Aorta (tissue), 5 donors: ENCODE data around the gene ZNF277. TPM values are rescaled to one million over a fixed set of nuclear protein-coding genes. Genes with fewer than 3 reads are reported as not detected.
A peak's percentile ranks its signal among the peaks of the same experiment; 100 is the strongest.

Experiments
- ATAC-seq: fragments of 200-7000 bp; cut with Tn5 transposase; one replicate; pipeline ENCODE4 v1.9.1; 2022; ENCODE audit warnings: moderate library complexity; ENCODE audit not compliant: low FRiP score
- DNase-seq, 2 donors: peaks; one replicate each; pipeline ENCODE4 v3.0.0-alpha.2; 2020
- H3K27ac ChIP-seq, 2 donors: one replicate each; pipeline ENCODE4 v1.5.1; 2013; ENCODE audit warnings: low read length in 2 of 2, mild to moderate bottlenecking in 2 of 2, moderate library complexity in 2 of 2, control low read depth in 1 of 2, inconsistent platforms in 1 of 2, low read depth in 1 of 2
- H3K27me3 ChIP-seq, 2 donors: one replicate each; pipeline ENCODE4 v1.6.1; 2013; ENCODE audit warnings: control low read depth in 1 of 2, low read length in 1 of 2, mild to moderate bottlenecking in 1 of 2, moderate library complexity in 1 of 2; ENCODE audit not compliant: insufficient read depth in 2 of 2, control insufficient read depth in 1 of 2
- H3K36me3 ChIP-seq, 2 donors: one replicate each; pipeline ENCODE4 v1.6.1; 2013; ENCODE audit warnings: control low read depth in 1 of 2, low read length in 1 of 2, mild to moderate bottlenecking in 1 of 2; ENCODE audit not compliant: insufficient read depth in 2 of 2, control insufficient read depth in 1 of 2
- H3K4me1 ChIP-seq, 2 donors: one replicate each; pipeline ENCODE4 v1.6.1; 2013; ENCODE audit warnings: low read length in 2 of 2, control low read depth in 1 of 2, mild to moderate bottlenecking in 1 of 2, moderate library complexity in 1 of 2; ENCODE audit not compliant: insufficient read depth in 2 of 2, control insufficient read depth in 1 of 2
- H3K4me3 ChIP-seq, 2 donors: one replicate each; pipeline ENCODE4 v1.5.1; 2013; ENCODE audit warnings: low read length in 2 of 2, control low read depth in 1 of 2, mild to moderate bottlenecking in 1 of 2
- H3K9me3 ChIP-seq: one replicate; pipeline ENCODE4 v1.6.1; 2013; ENCODE audit warnings: mild to moderate bottlenecking, low read length; ENCODE audit not compliant: control insufficient read depth
- WGBS, 2 donors: extraction: QIAGEN DNeasy Blood & Tissue Kit; methylation state at CpG; one replicate each; pipeline ENCODE4 v1.1.7; 2013; 5-methylcytosine and 5-hydroxymethylcytosine counted together
- intact Hi-C, 2 donors: fragments of 100-400 bp; cut with DNase I; formaldehyde crosslinking; loops; one replicate each; pipeline versions ENCODE4 v1.14.2 to v1.15.0; 2022
- long read RNA-seq, 2 donors: library from polyadenylated mRNA; unstranded; transcript quantifications; one replicate each; pipeline ENCODE4 v2.0.0, GENCODE V29; 2020 to 2021
- polyA plus RNA-seq, 2 donors: library from polyadenylated mRNA; stranded (reverse); fragments of 200-250 nt; gene quantifications; one replicate each; pipeline ENCODE4 v1.2.3, GENCODE V29; 2013
- total RNA-seq, 2 donors: library from RNA; stranded (reverse); fragmentation: NEBNext Ultra II Directional; extraction: Animal tissue kit (Norgen Biotek cat#: 25700); gene quantifications; one replicate each; pipeline ENCODE4 v1.2.1, GENCODE V29; 2021
- donor health status: healthy with polysubstance abuse.
- donor health status: Bipolar disorder and iron deficiency.
- donor health status: DM: no; HTN: no; CAD: no.
- donor health status: DM: no; HTN: no; CAD: no.
- donor health status: DM: yes; HTN: yes; CAD: no.

The ZNF277 gene, protein sequence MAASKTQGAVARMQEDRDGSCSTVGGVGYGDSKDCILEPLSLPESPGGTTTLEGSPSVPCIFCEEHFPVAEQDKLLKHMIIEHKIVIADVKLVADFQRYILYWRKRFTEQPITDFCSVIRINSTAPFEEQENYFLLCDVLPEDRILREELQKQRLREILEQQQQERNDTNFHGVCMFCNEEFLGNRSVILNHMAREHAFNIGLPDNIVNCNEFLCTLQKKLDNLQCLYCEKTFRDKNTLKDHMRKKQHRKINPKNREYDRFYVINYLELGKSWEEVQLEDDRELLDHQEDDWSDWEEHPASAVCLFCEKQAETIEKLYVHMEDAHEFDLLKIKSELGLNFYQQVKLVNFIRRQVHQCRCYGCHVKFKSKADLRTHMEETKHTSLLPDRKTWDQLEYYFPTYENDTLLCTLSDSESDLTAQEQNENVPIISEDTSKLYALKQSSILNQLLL
- total RNA-seq (10 to 100 TPM; 20.3 to 21.6 TPM), polyA plus RNA-seq (10 to 100 TPM; 17.8 to 41.6 TPM)
- long read RNA-seq, donor 1, transcript ZNF277-201 (12 exons, 1,849 nt) = major isoform, 50 of 66 reads
- long read RNA-seq, donor 1, partial matches to known transcripts = 3 of 66 reads
- long read RNA-seq, donor 1, other reads (novel, unspliced or antisense) = 10 of 66 reads
- long read RNA-seq, donor 2, transcript ZNF277-201 (12 exons, 1,849 nt) = major isoform, 9 of 18 reads
- long read RNA-seq, donor 2, partial matches to known transcripts = 2 of 18 reads
- long read RNA-seq, donor 2, other reads (novel, unspliced or antisense) = 6 of 18 reads

DNA sequence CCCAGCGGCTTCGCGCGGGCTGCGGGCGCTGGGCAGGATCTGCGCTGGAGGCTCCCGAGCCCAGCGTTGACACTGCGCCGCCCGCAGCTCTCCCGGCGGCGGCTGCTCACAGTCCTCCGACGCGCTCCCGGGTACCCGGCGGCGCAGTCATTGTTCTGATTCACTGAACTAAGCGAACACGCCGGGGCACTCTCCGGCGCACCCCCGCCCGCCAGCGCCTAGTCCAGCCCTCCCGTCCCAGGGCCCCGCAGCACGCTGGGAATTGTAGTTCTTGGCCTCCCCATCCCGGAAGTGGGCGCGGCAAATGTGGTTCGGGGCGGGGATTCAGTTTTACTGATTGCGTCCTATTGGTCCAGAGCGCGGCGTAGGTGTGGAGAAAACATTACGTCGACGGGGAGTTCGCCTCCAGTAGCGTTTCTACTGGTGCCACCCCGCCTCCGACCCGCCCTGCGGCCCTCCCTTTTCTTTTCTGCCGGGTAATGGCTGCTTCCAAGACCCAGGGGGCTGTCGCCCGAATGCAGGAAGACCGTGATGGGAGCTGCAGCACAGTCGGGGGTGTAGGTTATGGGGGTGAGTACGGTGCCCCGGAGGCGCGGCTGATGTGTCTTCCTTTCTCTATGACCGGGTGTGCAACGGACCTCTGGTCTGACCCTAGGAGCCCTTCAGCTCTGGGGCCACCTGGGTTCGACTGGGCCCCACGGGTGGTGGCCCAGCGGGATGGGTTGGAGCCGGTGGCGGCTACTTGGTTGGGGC is at the start of gene ZNF277, which contains the start of gene DOCK4:
Gene ZNF277 (plus strand): TSS at position 458 of the 753 bp plus-strand sequence. CDS start 22 bp downstream, at position 480.
Gene DOCK4 (minus strand): TSS at position 162 of the 753 bp plus-strand sequence. CDS start 261 bp downstream, outside the sequence.
- H3K27me3 ChIP-seq = no peaks in the 10 kb centered on the region
- H3K36me3 ChIP-seq = no peaks in the 10 kb centered on the region
- WGBS, 2 donors = 0% methylated on average over 67 of the region's 67 CpGs
- DNase-seq (peak; percentile 99 to 100), ATAC-seq (peak; percentile 98)
- H3K27ac ChIP-seq = peak within 1 kb of the TSS; percentile 18 to 75
- no peaks in the 10 kb centered on the region for H3K4me1 ChIP-seq
- H3K4me3 ChIP-seq = peak within 1 kb of the TSS; percentile 87 to 98
- intact Hi-C loops = loop anchor here in 1 of 2 donors (2.0 to 10.0 kb wide), 5 partner anchors 64 to 442 kb away; partner anchors contain the start of gene IFRD1
- no peaks in the 10 kb centered on the region for H3K9me3 ChIP-seq

- H3K4me3 ChIP-seq = no peak overlapping the region
- H3K27me3 ChIP-seq = no peaks in the 10 kb centered on the region
- DNase-seq (no peak), ATAC-seq (no peak)
- intact Hi-C loops = no loop called here
- 63 to 80% methylated on average over 4 of the region's 4 CpGs for WGBS, 2 donors
- no peaks in the 10 kb centered on the region for H3K36me3 ChIP-seq
- peaks cover 0 to 3% of the 10 kb centered on the region in 2 donors for H3K4me1 ChIP-seq
- H3K9me3 ChIP-seq = no peaks in the 10 kb centered on the region
- no peak overlapping the region for H3K27ac ChIP-seq
Measured at GRCh38 chr7:112157072-112157471, 49.4 kb upstream of the ZNF277 start.

GRCh38 chr7:112159351-112159750 is 47.1 kb upstream of the ZNF277 start:
- Histone ChIP-seq H3K4me1 (peaks cover 0 to 3% of the 10 kb centered on the region in 2 donors), H3K27ac (no peak overlapping the region), H3K27me3 (no peaks in the 10 kb centered on the region), H3K9me3 (no peaks in the 10 kb centered on the region), H3K4me3 (no peak overlapping the region), H3K36me3 (no peaks in the 10 kb centered on the region)
- DNase-seq (no peak), ATAC-seq (no peak)
- intact Hi-C loops = no loop called here
- WGBS, 2 donors = 94 to 97% methylated on average over 8 of the region's 8 CpGs

GRCh38 chr7:112160130-112160770 is 46.2 kb upstream of the ZNF277 start:
- H3K27ac ChIP-seq = no peak overlapping the region
- peaks cover 0 to 3% of the 10 kb centered on the region in 2 donors for H3K4me1 ChIP-seq
- no peaks in the 10 kb centered on the region for H3K9me3 ChIP-seq
- DNase-seq (no peak), ATAC-seq (no peak)
- WGBS, 2 donors = 71 to 77% methylated on average over 2 of the region's 2 CpGs
- no peaks in the 10 kb centered on the region for H3K36me3 ChIP-seq
- intact Hi-C loops = no loop called here
- no peaks in the 10 kb centered on the region for H3K27me3 ChIP-seq
- no peak overlapping the region for H3K4me3 ChIP-seq

GRCh38 chr7:112160771-112161150 is 45.7 kb upstream of the ZNF277 start:
- WGBS, 2 donors = 51 to 58% methylated on average over 7 of the region's 7 CpGs
- DNase-seq = no peak
- Histone ChIP-seq H3K27ac (no peak overlapping the region), H3K4me3 (no peak overlapping the region), H3K27me3 (no peaks in the 10 kb centered on the region), H3K9me3 (no peaks in the 10 kb centered on the region), H3K36me3 (no peaks in the 10 kb centered on the region), H3K4me1 (peaks cover 1 to 3% of the 10 kb centered on the region in 2 donors)
- ATAC-seq = no peak
- intact Hi-C loops = no loop called here

DNA sequence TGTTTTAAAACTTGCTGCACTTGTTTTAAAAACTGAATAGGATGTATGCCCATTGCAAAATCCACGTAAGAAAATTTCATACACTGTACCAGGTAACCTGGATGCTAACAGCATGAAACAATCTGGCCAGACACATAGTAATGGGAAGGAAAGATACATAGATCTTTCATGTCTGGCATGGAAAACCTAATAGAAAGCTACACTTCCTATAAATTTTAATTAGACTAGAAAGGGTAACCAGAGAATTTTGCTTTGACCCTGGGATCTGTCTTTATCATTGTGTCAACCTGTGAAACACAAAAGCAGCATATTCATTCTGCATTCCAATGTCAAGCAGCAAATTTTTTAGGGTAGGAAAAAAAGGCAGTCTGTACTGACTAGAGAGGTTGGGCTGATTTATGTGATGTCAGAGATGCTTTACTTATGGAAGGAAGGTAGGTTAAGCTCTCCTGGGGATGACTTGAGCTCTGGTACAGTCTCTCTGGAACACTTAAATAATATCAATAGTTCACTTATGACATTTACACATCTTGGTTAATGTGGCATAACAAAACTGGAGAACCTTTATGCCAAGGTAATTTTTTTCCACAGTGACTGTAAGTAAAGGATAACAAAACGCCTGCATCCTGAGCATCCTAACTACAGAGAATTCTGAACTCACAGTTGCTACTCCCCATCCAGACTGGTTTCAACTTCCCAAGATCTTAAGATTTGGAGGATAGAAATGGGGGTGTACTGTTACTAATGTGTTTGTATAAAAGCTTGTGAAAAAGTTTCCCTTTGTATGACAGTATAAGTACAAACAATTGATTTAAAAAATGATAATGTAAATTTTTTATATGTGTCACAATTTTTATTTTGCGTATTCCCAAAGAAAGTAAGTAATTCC is 45.0 kb upstream of the ZNF277 start:
- ATAC-seq = no peak
- no peaks in the 10 kb centered on the region for H3K36me3 ChIP-seq
- DNase-seq = no peak
- H3K27ac ChIP-seq = no peak overlapping the region
- H3K27me3 ChIP-seq = no peaks in the 10 kb centered on the region
- peaks cover 1 to 3% of the 10 kb centered on the region in 2 donors for H3K4me1 ChIP-seq
- no peak overlapping the region for H3K4me3 ChIP-seq
- WGBS, 2 donors = 58 to 64% methylated on average over 3 of the region's 3 CpGs
- H3K9me3 ChIP-seq = no peaks in the 10 kb centered on the region
- intact Hi-C loops = no loop called here

GRCh38 chr7:112162142-112162766 is 44.2 kb upstream of the ZNF277 start:
- intact Hi-C loops = no loop called here
- Histone ChIP-seq H3K4me1 (peaks cover 1 to 3% of the 10 kb centered on the region in 2 donors), H3K27ac (no peak overlapping the region), H3K36me3 (no peaks in the 10 kb centered on the region), H3K9me3 (no peaks in the 10 kb centered on the region), H3K27me3 (no peaks in the 10 kb centered on the region), H3K4me3 (no peak overlapping the region)
- ATAC-seq (peak; percentile 84), DNase-seq (peak in 1 of 2 donors; percentile 55)
- 49 to 50% methylated on average over 2 of the region's 2 CpGs for whole genome bisulfite sequencing, 2 donors
